KMS-11 (cell line): ENCODE measurements around the gene VASH2.

ENCODE experiments used
- H2AFZ ChIP-seq: fragments of 200-600 bp; sonication (generic); 2 replicates; pipeline ENCODE4 v1.6.1; 2016; ENCODE audit warnings: antibody characterized with exemption, mixed run types, low read depth
- H3K27ac ChIP-seq: fragments of 200-600 bp; sonication (generic); 2 replicates; pipeline ENCODE4 v1.6.1; 2016; ENCODE audit warnings: mild to moderate bottlenecking, mixed run types
- H3K27me3 ChIP-seq: fragments of 200-600 bp; sonication (generic); 2 replicates; pipeline ENCODE4 v1.6.1; 2017; ENCODE audit warnings: mild to moderate bottlenecking, low read depth, mixed run types, moderate library complexity; ENCODE audit not compliant: insufficient read depth
- H3K36me3 ChIP-seq: fragments of 200-600 bp; sonication (generic); 2 replicates; pipeline ENCODE4 v1.6.1; 2017; ENCODE audit warnings: mild to moderate bottlenecking, mixed run types; ENCODE audit not compliant: insufficient read depth
- H3K4me1 ChIP-seq: fragments of 200-600 bp; sonication (generic); 2 replicates; pipeline ENCODE4 v1.6.1; 2016; ENCODE audit warnings: mild to moderate bottlenecking, low read depth, mixed run types; ENCODE audit not compliant: poor library complexity, severe bottlenecking
- H3K4me2 ChIP-seq: fragments of 200-600 bp; sonication (generic); 2 replicates; pipeline ENCODE4 v1.7.0; 2016; ENCODE audit warnings: mild to moderate bottlenecking, mixed run types
- H3K4me3 ChIP-seq: fragments of 200-600 bp; sonication (generic); IDR thresholded peaks from 2 replicates; pipeline ENCODE4 v1.6.1; 2017; ENCODE audit warnings: low read depth, low read length, mixed read lengths; ENCODE audit not compliant: insufficient read depth
- H3K79me2 ChIP-seq: fragments of 200-600 bp; sonication (generic); 2 replicates; pipeline ENCODE4 v1.6.1; 2016; ENCODE audit warnings: low read depth, mixed run types; ENCODE audit not compliant: insufficient read depth
- H3K9ac ChIP-seq: fragments of 200-600 bp; sonication (generic); 2 replicates; pipeline ENCODE4 v1.6.1; 2016; ENCODE audit warnings: mild to moderate bottlenecking, mixed run types
- H4K20me1 ChIP-seq: fragments of 200-600 bp; sonication (generic); 2 replicates; pipeline ENCODE4 v1.6.1; 2016; ENCODE audit warnings: mild to moderate bottlenecking, mixed run types; ENCODE audit not compliant: insufficient read depth
- CTCF ChIP-seq: fragments of 200-600 bp; sonication (generic); conservative IDR thresholded peaks from 2 replicates; pipeline ENCODE4 v1.6.1; 2017; ENCODE audit warnings: low read depth, mild to moderate bottlenecking, antibody characterized with exemption, low read length, moderate library complexity, mixed read lengths

Gene VASH2

GRCh38 chr1:212918824-212919223 lies 31.5 kb upstream of the VASH2 start:
- no peak overlapping the region for H2AFZ ChIP-seq
- no peaks in the 10 kb centered on the region for H3K36me3 ChIP-seq
- no peak for TF ChIP-seq CTCF
- H3K9ac ChIP-seq, result no peak overlapping the region
- H3K4me3 ChIP-seq, result no peak overlapping the region
- H3K27ac ChIP-seq, result no peak overlapping the region
- H4K20me1 ChIP-seq, result no peaks in the 10 kb centered on the region
- H3K79me2 ChIP-seq, result no peaks in the 10 kb centered on the region
- H3K27me3 ChIP-seq, result no peaks in the 10 kb centered on the region
- H3K4me2 ChIP-seq, result no peak overlapping the region
- no peaks in the 10 kb centered on the region for H3K4me1 ChIP-seq

GRCh38 chr1:212920246-212920645 lies 30.1 kb upstream of the VASH2 start:
- Histone ChIP-seq H3K4me1 (no peaks in the 10 kb centered on the region), H3K36me3 (no peaks in the 10 kb centered on the region), H3K79me2 (no peaks in the 10 kb centered on the region), H3K27ac (no peak overlapping the region), H2AFZ (no peak overlapping the region), H3K4me3 (no peak overlapping the region), H3K27me3 (no peaks in the 10 kb centered on the region), H3K4me2 (no peak overlapping the region), H3K9ac (no peak overlapping the region), H4K20me1 (no peaks in the 10 kb centered on the region)
- no peak for TF ChIP-seq CTCF

GRCh38 chr1:212920896-212921295 lies 29.4 kb upstream of the VASH2 start:
- Histone ChIP-seq H3K4me3 (no peak overlapping the region), H3K27me3 (no peaks in the 10 kb centered on the region), H3K4me2 (no peak overlapping the region), H4K20me1 (no peaks in the 10 kb centered on the region), H2AFZ (no peak overlapping the region), H3K79me2 (no peaks in the 10 kb centered on the region), H3K27ac (no peak overlapping the region), H3K4me1 (no peaks in the 10 kb centered on the region), H3K36me3 (no peaks in the 10 kb centered on the region), H3K9ac (no peak overlapping the region)
- no peak; the same call in 1 of the 2 replicates for TF ChIP-seq CTCF

GRCh38 chr1:212922016-212922415 lies 28.3 kb upstream of the VASH2 start:
- no peak for TF ChIP-seq CTCF
- H3K27ac ChIP-seq, result no peak overlapping the region
- H4K20me1 ChIP-seq, result no peaks in the 10 kb centered on the region
- H3K4me3 ChIP-seq, result no peak overlapping the region
- no peaks in the 10 kb centered on the region for H3K36me3 ChIP-seq
- H3K9ac ChIP-seq, result no peak overlapping the region
- no peak overlapping the region for H3K4me2 ChIP-seq
- no peaks in the 10 kb centered on the region for H3K4me1 ChIP-seq
- no peak overlapping the region for H2AFZ ChIP-seq
- H3K27me3 ChIP-seq, result no peaks in the 10 kb centered on the region
- H3K79me2 ChIP-seq, result no peaks in the 10 kb centered on the region
